Measurements from ENCODE around the gene GSG1L2.

GRCh38 chr17:9844153-9844552, 22.3 kb upstream of the GSG1L2 start:
- TF ChIP-seq CTCF (IDR thresholded peaks at IDR 0.05) (no peak), POLR2A (IDR thresholded peaks at IDR 0.05) (no peak)
